Kidney (tissue), 14 donors: ENCODE measurements around the gene ADAM17. TPM values are rescaled to one million over a fixed set of nuclear protein-coding genes. Genes with fewer than 3 reads are reported as not detected.

Source experiments
- DNase-seq, 5 donors: peaks; one replicate each; pipeline ENCODE4 v3.0.0-alpha.2; 2013 to 2020
- FAIRE-seq: peaks from 2 replicates; lab custom pipeline; 2012; peaks lifted over from hg19 to GRCh38; lab: Jason Lieb, UNC
- H3K27ac ChIP-seq, 2 donors: one replicate each; pipeline ENCODE4 v1.7.0; 2013; ENCODE audit warnings: low read depth in 2 of 2, low read length in 2 of 2, inconsistent platforms in 1 of 2
- H3K27me3 ChIP-seq: one replicate; pipeline ENCODE4 v1.7.1; 2013; ENCODE audit warnings: low read length, inconsistent platforms; ENCODE audit not compliant: control insufficient read depth, insufficient read depth
- H3K36me3 ChIP-seq, 3 donors: one replicate each; pipeline versions ENCODE4 v1.7.0 to v1.7.1; 2013; ENCODE audit warnings: low read length in 3 of 3, control low read depth in 1 of 3, inconsistent platforms in 1 of 3; ENCODE audit not compliant: insufficient read depth in 3 of 3, control insufficient read depth in 2 of 3
- H3K4me1 ChIP-seq, 3 donors: one replicate each; pipeline versions ENCODE4 v1.7.0 to v1.7.1; 2013; ENCODE audit warnings: low read length in 3 of 3, inconsistent platforms in 1 of 3, low read depth in 1 of 3; ENCODE audit not compliant: control insufficient read depth in 2 of 3, insufficient read depth in 2 of 3
- H3K4me3 ChIP-seq, 3 donors: one replicate each; pipeline versions ENCODE4 v1.7.0 to v1.8.1; 2013; ENCODE audit warnings: low read length in 3 of 3, control low read depth in 1 of 3, inconsistent platforms in 1 of 3
- H3K9ac ChIP-seq, 3 donors: one replicate each; pipeline versions ENCODE4 v1.7.0 to v1.7.1; 2013; ENCODE audit warnings: low read length in 3 of 3, control low read depth in 1 of 3, inconsistent platforms in 1 of 3
- H3K9me3 ChIP-seq, 3 donors: one replicate each; pipeline versions ENCODE4 v1.7.0 to v1.7.1; 2013; ENCODE audit warnings: low read length in 3 of 3, control low read depth in 1 of 3, inconsistent platforms in 1 of 3; ENCODE audit not compliant: control insufficient read depth in 2 of 3, insufficient read depth in 1 of 3
- CTCF ChIP-seq: IDR thresholded peaks from 3 replicates; pipeline ENCODE4 v1.5.1; 2012; ENCODE audit warnings: mild to moderate bottlenecking, moderate library complexity, borderline replicate concordance; ENCODE audit not compliant: insufficient read depth; ENCODE audit errors: extremely low read depth
- intact Hi-C: fragments of 100-400 bp; cut with DNase I; formaldehyde crosslinking; loops from one replicate; pipeline ENCODE4 v1.11.1; 2022
- polyA plus RNA-seq: library from polyadenylated mRNA; stranded (reverse); fragments of 350-450 nt; fragmentation: Illumina TruSeq; extraction: RNeasy Lipid Tissue Mini Kit (QIAGEN cat#74804); gene quantifications from one replicate; pipeline ENCODE4 v1.2.3, GENCODE V29; 2014; ENCODE audit warnings: low read depth, low replicate concordance; ENCODE audit not compliant: insufficient read depth
- total RNA-seq: library from RNA; stranded (reverse); fragmentation: NEBNext Ultra II Directional; extraction: Animal tissue kit (Norgen Biotek cat#: 25700); gene quantifications from one replicate; pipeline ENCODE4 v1.2.1, GENCODE V29; 2021
- donor health status: control.
- donor health status: control.
- donor health status: control.
- donor health status: control.
- donor health status: control.
- donor health status: DM: yes; HTN: yes; CAD: no.
- donor health status: Normal renal cell carcinoma (clear cell type).

ADAM17 gene
- total and polyA plus RNA-seq, 2 donors from 2014 or later, result 6.5 to 29.9 TPM

- H3K9me3 ChIP-seq, result no peaks in the 10 kb centered on the region
- DNase-seq (no peak), FAIRE-seq (no peak)
- intact Hi-C loops, result no loop called here
- peaks cover 0 to 9% (median 7%) of the 10 kb centered on the region in 3 donors for H3K4me1 ChIP-seq
- no peak overlapping the region for H3K9ac ChIP-seq
- no peaks in the 10 kb centered on the region for H3K27me3 ChIP-seq
- H3K4me3 ChIP-seq, result no peak overlapping the region
- TF ChIP-seq CTCF, result no peak
- no peaks in the 10 kb centered on the region for H3K36me3 ChIP-seq
- no peak overlapping the region for H3K27ac ChIP-seq
Observed at GRCh38 chr2:9548506-9548905, 7.1 kb downstream of the ADAM17 start.

GRCh38 chr2:9547262-9547991 lies 8.2 kb downstream of the ADAM17 start:
- no peak for FAIRE-seq
- Histone ChIP-seq H3K9me3 (no peaks in the 10 kb centered on the region), H3K36me3 (no peaks in the 10 kb centered on the region), H3K4me3 (no peak overlapping the region), H3K27ac (no peak overlapping the region), H3K9ac (no peak overlapping the region), H3K4me1 (peaks cover 0 to 9% (median 7%) of the 10 kb centered on the region in 3 donors), H3K27me3 (no peaks in the 10 kb centered on the region)
- intact Hi-C loops, result no loop called here
- DNase-seq, result no peak
- no peak for TF ChIP-seq CTCF

- DNase-seq, result no peak
- Histone ChIP-seq H3K36me3 (no peaks in the 10 kb centered on the region), H3K9me3 (no peaks in the 10 kb centered on the region), H3K27me3 (no peaks in the 10 kb centered on the region), H3K4me1 (peaks cover 0 to 7% (median 5%) of the 10 kb centered on the region in 3 donors), H3K27ac (no peak overlapping the region), H3K4me3 (no peak overlapping the region), H3K9ac (no peak overlapping the region)
- intact Hi-C loops, result no loop called here
- TF ChIP-seq CTCF, result no peak
- no peak for FAIRE-seq
Observed at GRCh38 chr2:9545502-9545901, 10.1 kb downstream of the ADAM17 start.

- no peak for DNase-seq
- Histone ChIP-seq H3K4me1 (peaks cover 0 to 10% (median 7%) of the 10 kb centered on the region in 3 donors), H3K9me3 (no peaks in the 10 kb centered on the region), H3K27me3 (no peaks in the 10 kb centered on the region), H3K36me3 (no peaks in the 10 kb centered on the region), H3K27ac (no peak overlapping the region), H3K9ac (no peak overlapping the region), H3K4me3 (no peak overlapping the region)
- TF ChIP-seq CTCF, result no peak
- FAIRE-seq, result no peak
- intact Hi-C loops, result no loop called here
Observed at GRCh38 chr2:9543557-9543956, 12.1 kb downstream of the ADAM17 start.
